Superior temporal gyrus (tissue), 1 donor: ENCODE results near the gene TMPRSS13.

ENCODE experiments used
- DNase-seq: peaks from one replicate; pipeline ENCODE4 v3.0.0-alpha.2; 2016; ENCODE audit errors: extremely low spot score

TMPRSS13 gene

GRCh38 chr11:117898059-117898458 is 31.1 kb downstream of the TMPRSS13 start:
- DNase-seq = no peak

- no peak for DNase-seq
These were observed 36.6 kb downstream of the TMPRSS13 start for GRCh38 chr11:117892651-117893050.

- no peak for DNase-seq
These were observed 37.8 kb downstream of the TMPRSS13 start for GRCh38 chr11:117891362-117891761.

- no peak for DNase-seq
These were observed 41.0 kb downstream of the TMPRSS13 start for GRCh38 chr11:117888139-117888566.

- DNase-seq = no peak
These were observed 41.6 kb downstream of the TMPRSS13 start for GRCh38 chr11:117887431-117888138.

GRCh38 chr11:117885777-117886176 is 43.4 kb downstream of the TMPRSS13 start:
- no peak for DNase-seq

GRCh38 chr11:117884994-117885393 is 44.2 kb downstream of the TMPRSS13 start:
- no peak for DNase-seq

GRCh38 chr11:117883063-117883462 is 46.1 kb downstream of the TMPRSS13 start:
- DNase-seq = no peak

GRCh38 chr11:117882311-117882905 is 46.8 kb downstream of the TMPRSS13 start:
- peak; percentile 43 for DNase-seq

GRCh38 chr11:117881217-117881616 is 48.0 kb downstream of the TMPRSS13 start:
- no peak for DNase-seq

- DNase-seq = no peak
These were observed 49.4 kb downstream of the TMPRSS13 start for GRCh38 chr11:117879516-117880480.

GRCh38 chr11:117878939-117879475 is 50.2 kb downstream of the TMPRSS13 start:
- no peak for DNase-seq

- DNase-seq = no peak
These were observed 50.8 kb downstream of the TMPRSS13 start for GRCh38 chr11:117878314-117878938.

GRCh38 chr11:117877120-117877784 is 52.0 kb downstream of the TMPRSS13 start:
- no peak for DNase-seq

GRCh38 chr11:117876341-117877119 is 52.7 kb downstream of the TMPRSS13 start, which contains the start of gene FXYD6:
FXYD6 (minus strand) TSS chr11:117876658; CDS start chr11:117842776, 33,882 bp downstream.
- peak; percentile 41 for DNase-seq

GRCh38 chr11:117876059-117876340 is 53.2 kb downstream of the TMPRSS13 start:
- no peak for DNase-seq

GRCh38 chr11:117875382-117876058 is 53.7 kb downstream of the TMPRSS13 start:
- DNase-seq = peak; percentile 58

GRCh38 chr11:117874910-117875381 is 54.3 kb downstream of the TMPRSS13 start:
- DNase-seq = no peak

- no peak for DNase-seq
These were observed 54.8 kb downstream of the TMPRSS13 start for GRCh38 chr11:117874253-117874909.
